Activated CD8-positive, alpha-beta memory T cell treated with anti-CD3 and anti-CD28 coated beads, Interleukin-2, amount 50 U/mL, for 4 hours (primary cell): ENCODE results near the gene SLC25A33.

Experiments used
- DNase-seq: peaks from one replicate; pipeline ENCODE4 v3.0.0-alpha.2; 2020

Gene SLC25A33

GRCh38 chr1:9628541-9629444 is 89.5 kb downstream of the SLC25A33 start:
- peak; percentile 71 for DNase-seq

DNA sequence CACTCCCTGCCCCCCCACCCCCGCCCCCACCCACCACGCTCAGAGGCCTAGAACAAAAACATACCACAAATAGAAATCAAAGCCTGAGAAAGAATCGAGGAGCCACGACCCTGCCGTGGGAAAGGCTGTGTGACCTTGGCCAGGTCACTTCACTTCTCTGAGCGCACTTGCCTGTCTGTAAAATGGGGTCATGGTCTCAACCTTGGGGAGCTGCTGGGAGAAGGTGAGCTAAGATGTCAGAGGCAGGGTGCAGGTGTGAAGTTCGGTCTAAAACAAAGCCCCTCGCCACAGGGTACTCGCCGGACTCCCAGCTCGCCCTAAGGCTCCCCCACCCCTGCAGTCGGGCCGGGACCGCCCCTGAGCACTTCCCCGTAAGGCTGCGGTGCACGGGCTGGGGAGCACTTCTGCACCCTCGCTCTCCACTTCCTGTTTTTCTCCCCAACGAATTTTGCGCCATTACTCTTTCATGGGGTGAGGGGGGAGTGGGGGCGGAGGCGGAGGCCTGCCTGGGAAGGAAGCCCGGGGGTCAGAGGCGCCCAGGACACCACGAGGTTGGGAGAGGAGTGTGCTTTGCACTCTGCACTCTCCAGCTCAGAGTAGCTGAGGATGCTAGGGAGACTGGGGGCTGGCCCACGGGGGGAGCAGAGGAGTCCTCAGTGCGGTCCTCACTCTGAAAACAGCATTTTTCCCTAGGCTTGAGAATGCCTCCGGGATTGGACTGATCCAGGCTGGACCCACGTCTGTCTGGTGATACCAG is 90.4 kb downstream of the SLC25A33 start:
- DNase-seq = peak; percentile 66

GRCh38 chr1:9630331-9631111 is 91.3 kb downstream of the SLC25A33 start:
- DNase-seq = no peak

GRCh38 chr1:9631613-9632012 is 92.3 kb downstream of the SLC25A33 start:
- no peak for DNase-seq

GRCh38 chr1:9633493-9633892 is 94.2 kb downstream of the SLC25A33 start:
- DNase-seq = no peak

DNA sequence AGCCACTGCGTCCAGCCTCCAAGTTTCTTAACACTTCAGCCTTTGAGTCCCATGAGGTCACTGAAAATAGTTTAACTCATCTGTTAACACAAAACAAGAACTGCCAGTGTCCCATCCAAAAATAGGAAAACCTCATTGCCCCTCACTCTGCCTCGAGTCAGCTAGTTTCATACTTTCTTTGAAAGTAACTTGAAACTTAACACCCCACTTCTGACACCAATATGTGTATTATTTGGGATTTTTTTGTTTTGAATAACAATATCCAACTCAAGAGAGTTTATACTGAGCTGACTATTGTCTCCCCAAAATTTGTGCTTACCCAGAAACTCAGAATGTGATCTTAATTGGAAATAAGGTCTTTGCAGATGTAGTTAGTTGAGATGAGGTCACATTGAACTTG is 95.3 kb downstream of the SLC25A33 start:
- no peak for DNase-seq
